D721Med (cell line): Measurements from ENCODE around the gene FXYD5.

ENCODE experiments used
- DNase-seq: peaks from one replicate; pipeline ENCODE4 v3.0.0; 2011; ENCODE audit warnings: low spot score; ENCODE audit not compliant: insufficient read length
- FAIRE-seq: peaks from 2 replicates; lab custom pipeline; 2011; peaks lifted over from hg19 to GRCh38; lab: Jason Lieb, UNC
- CTCF ChIP-seq: IDR thresholded peaks from 2 replicates; pipeline ENCODE4 v1.5.1; 2012; ENCODE audit warnings: mild to moderate bottlenecking, control low read depth; ENCODE audit not compliant: insufficient read depth; ENCODE audit errors: missing control alignments

The FXYD5 gene

GRCh38 chr19:35205733-35206323 lies 51.3 kb downstream of the FXYD5 start:
- DNase-seq (no peak), FAIRE-seq (no peak)
- no peak for TF ChIP-seq CTCF

- DNase-seq, result no peak
- no peak for TF ChIP-seq CTCF
- no peak for FAIRE-seq
These were observed 51.8 kb downstream of the FXYD5 start for GRCh38 chr19:35206379-35206778.

- no peak for FAIRE-seq
- TF ChIP-seq CTCF, result no peak
- DNase-seq, result no peak
These were observed 52.3 kb downstream of the FXYD5 start for GRCh38 chr19:35206855-35207254.

- DNase-seq, result no peak
- no peak for FAIRE-seq
- no peak for TF ChIP-seq CTCF
These were observed 52.9 kb downstream of the FXYD5 start for GRCh38 chr19:35207391-35207871.

- TF ChIP-seq CTCF, result no peak
- DNase-seq (no peak), FAIRE-seq (no peak)
These were observed 53.6 kb downstream of the FXYD5 start for GRCh38 chr19:35208121-35208520.

- FAIRE-seq (no peak), DNase-seq (no peak)
These were observed 55.1 kb downstream of the FXYD5 start for GRCh38 chr19:35209646-35210045.

More at GRCh38 chr19:35209646-35210045, 55.1 kb downstream of the FXYD5 start:
- no peak for TF ChIP-seq CTCF
